HG02623 (cell line): ENCODE data around the gene PPP1R14C.

Experiments used
- ATAC-seq: cut with Tn5 transposase; IDR thresholded peaks from one replicate; pipeline ENCODE4 v1.9.1; 2021; ENCODE audit warnings: moderate library complexity; ENCODE audit not compliant: unreplicated experiment

Gene PPP1R14C

GRCh38 chr6:150142670-150143515 lies at the start of gene PPP1R14C:
TSS of gene PPP1R14C (plus strand) at chr6:150143044. CDS start at chr6:150143193, 149 bp downstream.
- ATAC-seq = no peak

- ATAC-seq = no peak
Observed at GRCh38 chr6:150093397-150093796, 49.4 kb upstream of the PPP1R14C start.

GRCh38 chr6:150098155-150098554 lies 44.7 kb upstream of the PPP1R14C start:
- no peak for ATAC-seq

GRCh38 chr6:150099546-150099945 lies 43.3 kb upstream of the PPP1R14C start:
- no peak for ATAC-seq

GRCh38 chr6:150099953-150100352 lies 42.9 kb upstream of the PPP1R14C start:
- no peak for ATAC-seq

- ATAC-seq = no peak
Observed at GRCh38 chr6:150100745-150101144, 42.1 kb upstream of the PPP1R14C start.

- ATAC-seq = no peak
Observed at GRCh38 chr6:150102750-150103270, 40.0 kb upstream of the PPP1R14C start.

- ATAC-seq = no peak
Observed at GRCh38 chr6:150112233-150112632, 30.6 kb upstream of the PPP1R14C start.

- no peak for ATAC-seq
Observed at GRCh38 chr6:150115769-150116168, 27.1 kb upstream of the PPP1R14C start.

GRCh38 chr6:150116200-150116800 lies 26.5 kb upstream of the PPP1R14C start:
- no peak for ATAC-seq

- no peak for ATAC-seq
Observed at GRCh38 chr6:150118203-150118602, 24.6 kb upstream of the PPP1R14C start.

GRCh38 chr6:150118627-150119026 lies 24.2 kb upstream of the PPP1R14C start:
- ATAC-seq = no peak

GRCh38 chr6:150119173-150119572 lies 23.7 kb upstream of the PPP1R14C start:
- ATAC-seq = no peak

- ATAC-seq = no peak
Observed at GRCh38 chr6:150123645-150124044, 19.2 kb upstream of the PPP1R14C start.

- ATAC-seq = no peak
Observed at GRCh38 chr6:150124235-150124634, 18.6 kb upstream of the PPP1R14C start.

GRCh38 chr6:150126641-150127291 lies 16.1 kb upstream of the PPP1R14C start:
- ATAC-seq = no peak

- ATAC-seq = no peak
Observed at GRCh38 chr6:150128425-150128824, 14.4 kb upstream of the PPP1R14C start.

GRCh38 chr6:150129616-150130505 lies 13.0 kb upstream of the PPP1R14C start:
- no peak for ATAC-seq

- ATAC-seq = no peak
Observed at GRCh38 chr6:150133686-150134085, 9.2 kb upstream of the PPP1R14C start.

- no peak for ATAC-seq
Observed at GRCh38 chr6:150134280-150134920, 8.4 kb upstream of the PPP1R14C start.
